Peyer's patch (tissue), 4 donors: ENCODE measurements around the gene TSPYL6.

Source experiments
- CTCF ChIP-seq, 6 experiments: fragments of 450-650 bp in 4 of 6; fragments of 200-600 bp in 2 of 6; sonication (generic) in 1 of 6; IDR thresholded peaks; one replicate each; pipeline ENCODE4 v1.5.1; 2017 to 2019; ENCODE audit warnings: antibody characterized with exemption in 6 of 6, mild to moderate bottlenecking in 3 of 6, moderate library complexity in 1 of 6
- POLR2A ChIP-seq, 2 donors: fragments of 450-650 bp; IDR thresholded peaks; one replicate each; pipeline ENCODE4 v1.5.1; 2017; ENCODE audit warnings: antibody characterized with exemption in 2 of 2, mild to moderate bottlenecking in 2 of 2, moderate library complexity in 2 of 2

- TF ChIP-seq CTCF (IDR thresholded peaks at IDR 0.05) = no peak
- TF ChIP-seq POLR2A (IDR thresholded peaks at IDR 0.05) = no peak
Measured at GRCh38 chr2:54212456-54212855, 43.6 kb downstream of the TSPYL6 start.
